ENCODE results near the gene CD177.
A peak's percentile ranks its signal among the peaks of the same experiment; 100 is the strongest.
"Not testable (repeated sequence)": the region's sequence is repeated elsewhere in the genome, so short reads cannot be mapped to it uniquely, and the experiment has no call there.

The CD177 gene

DNA sequence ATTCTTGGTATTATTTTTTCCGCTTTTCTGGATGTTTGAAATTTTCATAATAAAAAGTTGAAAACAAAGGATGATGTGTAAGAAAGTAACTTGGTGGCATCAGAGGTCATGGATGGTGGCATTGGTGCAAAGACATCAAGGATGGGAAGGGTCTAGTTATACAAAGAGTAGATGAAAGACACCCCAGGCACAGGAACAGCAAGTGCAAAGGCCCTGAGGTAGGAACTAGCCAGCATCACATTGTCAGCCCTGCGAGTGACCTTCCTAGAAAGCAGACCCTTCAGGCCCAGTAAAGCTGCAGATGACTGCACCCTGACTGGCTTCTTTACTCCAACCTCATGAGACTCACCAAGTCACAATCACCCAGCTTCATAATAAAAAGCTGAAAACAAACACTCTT lies 17.0 kb upstream of the CD177 start:
- not testable (repeated sequence) for DNase-seq

DNA sequence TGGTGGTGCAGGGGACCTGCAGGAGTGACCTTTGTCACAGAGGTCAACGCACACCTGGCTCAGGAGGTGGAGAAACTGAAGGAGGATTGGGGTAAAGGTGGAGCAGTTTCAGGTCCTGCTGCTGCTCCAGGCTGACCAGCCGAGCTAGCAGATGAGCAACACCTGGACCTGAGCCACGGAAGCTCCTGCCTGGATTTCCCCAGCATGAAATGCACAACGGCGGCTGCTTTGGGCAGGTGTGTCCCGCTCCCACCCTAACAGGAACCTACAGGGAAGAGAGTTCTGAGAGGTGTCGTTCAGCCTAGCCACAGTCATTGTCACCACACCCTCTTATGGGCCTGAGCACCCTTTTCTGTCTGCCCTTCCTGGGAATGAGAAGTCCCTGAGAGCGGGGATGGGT lies 15.7 kb upstream of the CD177 start:
- DNase-seq, result no peak

GRCh38 chr19:43338530-43338929 lies 15.0 kb upstream of the CD177 start:
- DNase-seq, result no peak

- peak; percentile 1 for DNase-seq
These were observed 14.1 kb upstream of the CD177 start for GRCh38 chr19:43339243-43339930.

DNA sequence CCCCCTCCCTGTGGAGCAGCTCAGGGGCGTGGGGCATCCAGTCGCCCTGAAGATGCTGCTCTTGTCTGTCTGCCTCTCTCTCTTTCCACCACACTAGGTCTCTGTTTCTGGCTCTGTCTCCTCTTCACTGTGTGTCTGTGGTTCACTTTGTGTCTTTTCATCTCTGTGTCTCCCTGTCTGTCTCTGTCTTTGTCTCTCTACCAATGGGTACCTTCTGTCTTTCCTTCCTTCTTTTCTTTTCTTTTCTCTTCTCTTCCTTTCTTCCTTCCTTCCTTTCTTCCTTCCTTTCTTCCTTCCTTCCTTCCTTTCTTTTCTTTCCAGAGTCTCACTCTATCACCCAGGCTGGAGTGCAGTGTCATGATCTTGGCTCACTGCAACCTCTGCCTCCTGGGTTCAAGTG lies 13.4 kb upstream of the CD177 start:
- not testable (repeated sequence) for DNase-seq

DNA sequence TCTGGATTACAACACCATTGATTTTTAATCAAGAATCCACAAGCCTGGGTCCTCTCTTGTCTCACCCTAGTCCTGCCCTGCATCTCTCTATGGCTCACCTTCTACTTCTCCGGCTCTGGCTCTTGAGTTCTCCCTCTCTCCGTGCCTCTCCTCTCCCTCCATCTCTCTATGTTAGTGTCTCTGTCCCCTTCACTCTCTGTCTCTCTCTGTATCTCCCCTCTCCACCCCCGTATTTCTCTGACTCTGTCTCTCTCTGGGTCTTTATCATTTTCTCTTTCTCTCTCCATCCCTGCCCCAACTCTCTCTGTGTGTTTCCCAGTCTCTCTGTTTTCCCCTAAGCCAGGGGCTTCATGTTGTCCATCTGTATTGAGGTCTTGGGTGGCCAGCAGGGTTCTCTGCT lies 12.4 kb upstream of the CD177 start:
- not testable (repeated sequence) for DNase-seq

GRCh38 chr19:43342104-43342503 lies 11.4 kb upstream of the CD177 start:
- peak; percentile 87 for DNase-seq

- DNase-seq, result not testable (repeated sequence)
These were observed 9.1 kb upstream of the CD177 start for GRCh38 chr19:43344347-43344925.

GRCh38 chr19:43349813-43350212 lies 3.7 kb upstream of the CD177 start:
- DNase-seq, result not testable (repeated sequence)

GRCh38 chr19:43351998-43352746 lies 1.3 kb upstream of the CD177 start:
- DNase-seq, result no peak

GRCh38 chr19:43354305-43354627 lies 780 bp downstream of the CD177 start:
- DNase-seq, result no peak

GRCh38 chr19:43356749-43357148 lies 3.3 kb downstream of the CD177 start:
- not testable (repeated sequence) for DNase-seq

- no peak for DNase-seq
These were observed 8.7 kb downstream of the CD177 start for GRCh38 chr19:43362179-43362578.

- no peak for DNase-seq
These were observed 9.3 kb downstream of the CD177 start for GRCh38 chr19:43362745-43363144.

DNA sequence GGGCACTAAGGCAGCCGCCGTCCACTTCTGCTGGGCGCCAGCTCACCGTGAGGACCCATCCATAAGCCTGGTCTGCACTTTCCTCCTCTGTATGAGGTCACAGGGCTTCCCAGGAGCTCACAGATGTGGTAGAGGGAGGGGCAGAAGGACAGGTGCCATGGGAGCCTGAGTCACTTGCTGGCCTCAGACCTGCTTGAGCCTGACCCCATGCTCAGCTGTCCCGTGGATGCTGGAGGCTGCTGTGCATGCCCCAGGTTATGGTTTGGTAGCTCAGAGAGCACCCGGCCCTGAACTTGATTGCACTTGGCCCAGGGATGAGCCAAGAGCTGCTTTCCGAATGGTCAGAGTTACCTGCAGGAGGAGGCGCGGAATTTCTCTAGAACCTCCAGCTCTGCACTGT lies 12.2 kb downstream of the CD177 start:
- DNase-seq, result not testable (repeated sequence)

- no peak for DNase-seq
These were observed 14.3 kb downstream of the CD177 start for GRCh38 chr19:43367822-43368221.

GRCh38 chr19:43368897-43369296 lies 15.4 kb downstream of the CD177 start:
- not testable (repeated sequence) for DNase-seq

DNA sequence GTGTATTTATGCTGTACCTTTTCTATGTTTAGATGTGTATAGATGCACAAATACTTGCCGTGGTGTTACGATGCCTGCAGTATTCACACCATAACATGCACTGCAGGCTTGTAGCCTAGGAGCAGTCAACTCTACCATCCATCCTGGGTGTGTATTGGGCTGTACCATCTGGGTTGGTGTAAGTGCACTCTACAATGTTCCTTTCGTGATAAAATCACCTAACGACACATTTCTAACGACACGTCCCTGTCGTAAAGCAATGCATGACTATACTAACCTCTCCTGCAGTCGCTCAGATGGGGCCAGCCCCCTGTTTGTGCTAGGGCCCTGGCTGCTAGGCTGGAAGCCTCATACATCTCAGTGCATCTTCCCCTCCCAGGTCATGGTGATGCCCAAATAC lies 18.4 kb downstream of the CD177 start:
- DNase-seq, result no peak

GRCh38 chr19:43372462-43372861 lies 19.0 kb downstream of the CD177 start:
- no peak for DNase-seq

GRCh38 chr19:43377624-43378023 lies 24.1 kb downstream of the CD177 start:
- not testable (repeated sequence) for DNase-seq

DNA sequence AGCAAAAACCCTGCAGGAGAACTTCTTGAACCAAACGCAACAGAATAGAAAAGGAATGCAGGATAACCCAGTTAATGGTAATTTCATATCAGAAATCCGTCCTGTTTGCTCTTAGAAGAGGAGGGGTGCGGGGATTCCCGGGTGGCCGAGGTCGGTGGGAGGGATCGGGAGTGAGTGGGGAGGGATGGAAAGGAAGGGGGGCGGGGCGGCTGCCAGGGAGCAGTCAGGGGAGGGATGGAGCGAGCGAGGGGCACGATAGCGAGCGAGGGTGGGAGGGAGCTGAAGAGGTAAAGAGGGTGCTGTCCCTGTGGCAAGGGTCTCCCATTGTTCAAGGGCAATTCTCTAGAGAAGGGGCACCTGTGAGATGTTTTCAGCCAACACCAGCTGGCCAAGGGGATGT lies 26.5 kb downstream of the CD177 start:
- no peak for DNase-seq

GRCh38 chr19:43380771-43381386 lies 27.4 kb downstream of the CD177 start:
- no peak for DNase-seq

- DNase-seq, result not testable (repeated sequence)
These were observed 29.2 kb downstream of the CD177 start for GRCh38 chr19:43382586-43383216.
